ENCODE results near the gene JTB. TPM values are rescaled to one million over a fixed set of nuclear protein-coding genes. Genes with fewer than 3 reads are reported as not detected.

Gene JTB
- total and polyA plus RNA-seq, 9 donors = 77.5 to 207 (median 88.6) TPM

- Histone ChIP-seq H3K4me3 (no peak overlapping the region), H3K27ac (no peak overlapping the region), H3K36me3 (no peaks in the 10 kb centered on the region), H3K4me1 (ENCODE audit: insufficient read depth) (peaks cover 5% of the 10 kb centered on the region), H3K9me3 (no peaks in the 10 kb centered on the region), H3K27me3 (no peaks in the 10 kb centered on the region)
- TF ChIP-seq POLR2A (IDR thresholded peaks at IDR 0.05) = no peak
- TF ChIP-seq, protein P1, sequence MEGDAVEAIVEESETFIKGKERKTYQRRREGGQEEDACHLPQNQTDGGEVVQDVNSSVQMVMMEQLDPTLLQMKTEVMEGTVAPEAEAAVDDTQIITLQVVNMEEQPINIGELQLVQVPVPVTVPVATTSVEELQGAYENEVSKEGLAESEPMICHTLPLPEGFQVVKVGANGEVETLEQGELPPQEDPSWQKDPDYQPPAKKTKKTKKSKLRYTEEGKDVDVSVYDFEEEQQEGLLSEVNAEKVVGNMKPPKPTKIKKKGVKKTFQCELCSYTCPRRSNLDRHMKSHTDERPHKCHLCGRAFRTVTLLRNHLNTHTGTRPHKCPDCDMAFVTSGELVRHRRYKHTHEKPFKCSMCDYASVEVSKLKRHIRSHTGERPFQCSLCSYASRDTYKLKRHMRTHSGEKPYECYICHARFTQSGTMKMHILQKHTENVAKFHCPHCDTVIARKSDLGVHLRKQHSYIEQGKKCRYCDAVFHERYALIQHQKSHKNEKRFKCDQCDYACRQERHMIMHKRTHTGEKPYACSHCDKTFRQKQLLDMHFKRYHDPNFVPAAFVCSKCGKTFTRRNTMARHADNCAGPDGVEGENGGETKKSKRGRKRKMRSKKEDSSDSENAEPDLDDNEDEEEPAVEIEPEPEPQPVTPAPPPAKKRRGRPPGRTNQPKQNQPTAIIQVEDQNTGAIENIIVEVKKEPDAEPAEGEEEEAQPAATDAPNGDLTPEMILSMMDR (IDR thresholded peaks at IDR 0.05) = no peak
- no peak for TF ChIP-seq EP300 (IDR thresholded peaks at IDR 0.05)
- no peak for DNase-seq
- intact Hi-C loops (cut with DNase I) = no loop called here
- WGBS, 3 donors = 57 to 69% (median 58%) methylated on average over 7 of the region's 7 CpGs
Observed at GRCh38 chr1:153973525-153973924, 3.9 kb downstream of the JTB start.

DNA sequence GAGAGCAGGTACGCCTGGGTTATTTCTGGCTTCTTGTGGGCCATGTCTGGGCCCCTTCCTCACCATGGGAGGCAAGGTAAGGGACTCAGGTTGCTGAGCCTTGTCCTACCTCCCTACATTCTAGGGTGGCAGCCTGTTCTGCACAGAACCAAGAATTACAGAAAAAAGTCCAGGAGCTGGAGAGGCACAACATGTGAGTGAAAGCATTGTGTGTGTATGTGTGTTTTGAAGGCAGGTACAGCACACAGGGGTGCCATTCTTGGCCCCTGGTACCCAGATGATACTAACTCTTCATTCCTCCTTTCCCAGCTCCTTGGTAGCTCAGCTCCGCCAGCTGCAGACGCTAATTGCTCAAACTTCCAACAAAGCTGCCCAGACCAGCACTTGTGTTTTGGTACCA is 4.4 kb downstream of the JTB start:
- no peaks in the 10 kb centered on the region for H3K9me3 ChIP-seq
- H3K36me3 ChIP-seq = no peaks in the 10 kb centered on the region
- no peak for DNase-seq
- no peaks in the 10 kb centered on the region for H3K27me3 ChIP-seq
- TF ChIP-seq, protein P1 (IDR thresholded peaks at IDR 0.05) = no peak
- TF ChIP-seq POLR2A (IDR thresholded peaks at IDR 0.05) = no peak
- no peak for TF ChIP-seq EP300 (IDR thresholded peaks at IDR 0.05)
- peaks cover 4% of the 10 kb centered on the region for H3K4me1 ChIP-seq (ENCODE audit: insufficient read depth)
- 89 to 91% (median 89%) methylated on average over 3 of the region's 3 CpGs for WGBS, 3 donors
- intact Hi-C loops (cut with DNase I) = no loop called here
- no peak overlapping the region for H3K4me3 ChIP-seq
- no peak overlapping the region for H3K27ac ChIP-seq

DNA sequence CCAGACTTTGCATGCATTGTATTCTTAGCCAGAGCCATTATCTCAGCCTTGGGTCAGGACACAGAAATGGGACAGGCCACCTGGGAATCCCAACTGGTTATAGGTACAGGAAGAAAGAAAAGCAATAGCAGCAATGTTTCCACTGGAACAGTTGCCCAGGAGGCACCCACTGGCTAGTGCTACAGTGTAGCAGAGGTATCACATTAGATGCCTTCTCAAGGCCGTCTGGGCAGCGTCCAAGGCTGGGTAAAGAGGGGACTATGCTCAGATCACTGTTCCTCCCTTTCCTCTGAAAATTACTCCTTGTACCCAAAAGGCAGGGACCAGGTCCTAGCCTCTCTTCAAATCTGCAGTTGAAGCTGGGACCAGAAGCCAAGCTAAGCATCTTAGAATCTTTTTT is 7.1 kb downstream of the JTB start:
- intact Hi-C loops (cut with DNase I) = no loop called here
- Histone ChIP-seq H3K9me3 (no peaks in the 10 kb centered on the region), H3K4me3 (no peak overlapping the region), H3K36me3 (no peaks in the 10 kb centered on the region), H3K4me1 (ENCODE audit: insufficient read depth) (peaks cover 4% of the 10 kb centered on the region), H3K27me3 (no peaks in the 10 kb centered on the region), H3K27ac (no peak overlapping the region)
- DNase-seq = no peak
- WGBS, 3 donors = 48 to 79% (median 51%) methylated on average over 2 of the region's 2 CpGs
- no peak for TF ChIP-seq POLR2A (IDR thresholded peaks at IDR 0.05)
- TF ChIP-seq, protein P1 (IDR thresholded peaks at IDR 0.05) = no peak
- no peak for TF ChIP-seq EP300 (IDR thresholded peaks at IDR 0.05)

GRCh38 chr1:153968972-153969371 is 8.5 kb downstream of the JTB start:
- Histone ChIP-seq H3K36me3 (no peaks in the 10 kb centered on the region), H3K27ac (no peak overlapping the region), H3K4me1 (ENCODE audit: insufficient read depth) (peaks cover 7% of the 10 kb centered on the region), H3K9me3 (no peaks in the 10 kb centered on the region), H3K4me3 (no peak overlapping the region), H3K27me3 (no peaks in the 10 kb centered on the region)
- intact Hi-C loops (cut with DNase I) = loop anchor here in 1 of 4 donors (10.0 kb wide), 1 partner anchor 414 kb away; no protein-coding TSS in a partner anchor
- TF ChIP-seq POLR2A (IDR thresholded peaks at IDR 0.05) (no peak), EP300 (IDR thresholded peaks at IDR 0.05) (no peak)
- TF ChIP-seq, protein P1 (IDR thresholded peaks at IDR 0.05) = no peak
- no peak for DNase-seq
- WGBS, 3 donors = 84 to 86% (median 84%) methylated on average over 2 of the region's 2 CpGs

Data from ovary (tissue), 9 donors.